NCI-H345 (cell line): ENCODE results near the gene AP5Z1.

Source experiments
- DNase-seq: peaks from one replicate; lab custom pipeline; 2025; lab: John Stamatoyannopoulos, UW

The AP5Z1 gene, protein sequence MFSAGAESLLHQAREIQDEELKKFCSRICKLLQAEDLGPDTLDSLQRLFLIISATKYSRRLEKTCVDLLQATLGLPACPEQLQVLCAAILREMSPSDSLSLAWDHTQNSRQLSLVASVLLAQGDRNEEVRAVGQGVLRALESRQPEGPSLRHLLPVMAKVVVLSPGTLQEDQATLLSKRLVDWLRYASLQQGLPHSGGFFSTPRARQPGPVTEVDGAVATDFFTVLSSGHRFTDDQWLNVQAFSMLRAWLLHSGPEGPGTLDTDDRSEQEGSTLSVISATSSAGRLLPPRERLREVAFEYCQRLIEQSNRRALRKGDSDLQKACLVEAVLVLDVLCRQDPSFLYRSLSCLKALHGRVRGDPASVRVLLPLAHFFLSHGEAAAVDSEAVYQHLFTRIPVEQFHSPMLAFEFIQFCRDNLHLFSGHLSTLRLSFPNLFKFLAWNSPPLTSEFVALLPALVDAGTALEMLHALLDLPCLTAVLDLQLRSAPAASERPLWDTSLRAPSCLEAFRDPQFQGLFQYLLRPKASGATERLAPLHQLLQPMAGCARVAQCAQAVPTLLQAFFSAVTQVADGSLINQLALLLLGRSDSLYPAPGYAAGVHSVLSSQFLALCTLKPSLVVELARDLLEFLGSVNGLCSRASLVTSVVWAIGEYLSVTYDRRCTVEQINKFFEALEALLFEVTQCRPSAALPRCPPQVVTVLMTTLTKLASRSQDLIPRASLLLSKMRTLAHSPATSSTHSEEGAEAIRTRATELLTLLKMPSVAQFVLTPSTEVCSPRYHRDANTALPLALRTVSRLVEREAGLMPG

DNA sequence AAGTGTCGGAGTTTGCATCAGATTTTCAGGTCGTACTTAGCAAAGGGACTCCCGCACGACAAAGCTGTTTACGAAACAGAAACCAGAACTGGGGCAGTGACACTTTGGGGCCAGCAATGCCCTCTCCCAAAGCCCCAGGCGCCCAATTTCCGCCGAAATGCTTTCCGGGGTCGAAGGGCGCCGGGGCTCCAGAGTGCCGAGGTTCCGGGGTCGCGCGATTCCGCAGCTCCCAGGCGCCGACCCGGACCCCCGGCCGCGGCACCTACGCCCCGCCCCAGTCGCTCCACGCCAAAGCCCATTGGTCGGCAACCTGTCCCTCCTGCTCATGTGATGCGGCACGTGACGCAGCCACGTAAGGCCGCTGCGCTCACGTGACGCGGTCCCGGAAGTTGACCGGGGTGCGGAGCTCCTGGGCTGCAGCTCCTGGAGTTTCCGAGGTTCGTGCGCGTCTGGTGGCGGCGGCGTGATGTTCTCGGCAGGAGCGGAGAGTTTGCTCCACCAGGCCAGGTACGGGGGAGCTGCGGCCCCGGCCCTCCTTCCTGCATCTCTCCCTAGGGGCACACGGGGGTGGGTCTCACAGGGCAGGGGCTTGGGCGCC is at the start of gene AP5Z1:
Gene AP5Z1 (plus strand): TSS at position 374 of the 598 bp plus-strand sequence. CDS start 93 bp downstream, at position 467.
- peak; percentile 96 for DNase-seq

DNA sequence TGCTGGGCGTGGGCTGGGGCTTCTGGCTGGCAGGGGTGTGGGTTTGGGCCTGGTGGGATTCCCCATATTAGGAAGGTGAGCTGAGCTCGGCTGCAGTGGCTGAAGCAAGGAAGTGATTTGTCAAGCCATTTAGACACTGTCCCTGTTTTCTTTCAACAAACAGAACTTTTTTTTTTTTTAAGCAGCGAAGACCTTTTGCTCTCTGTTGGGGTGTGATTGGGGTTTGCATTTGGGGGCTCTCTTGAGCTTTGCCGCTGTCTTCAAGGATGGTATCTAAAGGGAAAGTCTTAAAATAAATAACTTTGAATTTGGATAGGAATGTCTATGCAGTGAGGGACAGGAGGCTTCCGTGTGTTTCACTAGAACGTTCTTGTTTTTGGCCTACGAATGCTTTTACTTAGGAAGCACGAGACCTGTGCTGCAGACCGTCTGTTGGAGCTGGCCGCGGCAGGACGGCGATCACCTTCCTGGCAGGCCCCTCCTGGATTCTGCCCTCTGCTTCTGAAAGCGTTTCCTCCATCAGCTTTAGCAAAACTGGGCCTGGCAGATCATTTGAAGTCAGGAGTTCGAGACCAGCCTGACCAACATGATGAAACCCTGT is 49.5 kb upstream of the AP5Z1 start:
- DNase-seq: no peak

- DNase-seq: no peak
Observed at GRCh38 chr7:4726566-4726965, 48.9 kb upstream of the AP5Z1 start.

DNA sequence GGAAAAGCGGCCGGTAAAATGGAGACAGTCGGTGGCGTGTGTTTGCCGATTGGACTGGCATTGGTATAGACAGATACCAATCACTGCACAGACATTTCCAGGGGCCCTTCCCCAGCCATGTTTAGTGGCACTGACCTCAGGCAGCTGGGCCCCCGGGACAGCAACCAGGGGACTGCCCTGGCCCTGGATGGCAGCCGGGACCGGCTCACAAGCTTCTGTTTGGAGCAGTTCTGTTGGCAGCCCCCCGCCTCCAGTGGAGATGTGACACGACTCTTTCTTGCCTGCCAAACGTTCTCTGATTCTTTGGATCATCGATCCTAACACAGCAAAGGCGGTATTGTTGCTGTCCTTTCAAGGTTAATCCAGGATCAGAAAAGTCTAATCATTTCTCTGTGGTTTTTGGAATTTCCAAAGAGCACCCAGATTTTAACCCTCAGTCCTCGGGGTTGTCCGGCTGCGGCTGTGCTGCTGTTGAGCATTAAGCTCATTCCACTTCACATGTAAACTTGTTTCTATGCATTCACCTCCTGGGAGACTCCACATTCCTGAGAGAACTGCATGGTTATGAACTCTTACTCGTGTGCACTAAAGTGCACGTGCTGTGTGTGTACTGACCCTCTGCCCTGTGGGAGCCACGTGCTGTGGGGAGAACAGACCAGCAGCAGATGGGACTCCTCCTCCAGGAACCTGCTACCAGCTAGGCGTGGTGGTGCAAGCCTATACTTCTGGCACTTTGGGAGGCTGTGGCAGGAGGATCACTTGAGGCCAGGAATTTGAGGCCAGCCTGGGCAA is 47.3 kb upstream of the AP5Z1 start:
- DNase-seq: no peak

GRCh38 chr7:4729266-4729665 is 46.2 kb upstream of the AP5Z1 start:
- DNase-seq: no peak

- DNase-seq: no peak
Observed at GRCh38 chr7:4730276-4730675, 45.1 kb upstream of the AP5Z1 start.

- no peak for DNase-seq
Observed at GRCh38 chr7:4730971-4731370, 44.5 kb upstream of the AP5Z1 start.

- no peak for DNase-seq
Observed at GRCh38 chr7:4731803-4732202, 43.6 kb upstream of the AP5Z1 start.

DNA sequence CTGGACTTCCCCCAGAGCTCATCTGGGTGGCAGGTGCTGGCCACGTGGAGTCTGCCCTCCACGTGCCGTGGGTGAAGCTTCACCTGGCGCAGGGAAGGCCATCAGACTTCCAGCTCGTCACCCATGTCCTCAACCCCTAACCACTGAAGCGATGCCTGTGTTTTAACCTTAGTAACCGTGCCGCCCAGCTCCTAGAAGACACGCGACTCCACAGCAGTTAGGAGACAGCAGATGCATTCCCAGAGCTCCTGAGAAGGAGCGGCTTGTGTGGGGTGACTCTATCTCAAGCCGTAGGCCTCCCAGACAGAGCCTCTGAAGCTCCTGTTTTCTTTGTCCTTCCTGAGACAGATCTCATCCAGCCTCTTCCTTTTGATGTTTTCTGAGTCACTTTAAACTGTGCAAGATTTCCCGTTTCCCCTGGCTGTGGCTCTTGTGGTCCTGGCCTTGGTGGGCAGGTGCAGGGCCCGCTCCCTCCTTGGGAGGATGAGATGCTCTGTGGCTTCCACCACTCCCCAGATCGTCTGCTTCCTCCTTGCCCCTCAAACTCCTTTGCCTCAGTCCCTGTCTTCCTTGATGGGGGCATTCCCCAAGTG is 41.4 kb upstream of the AP5Z1 start:
- DNase-seq: no peak

GRCh38 chr7:4734587-4735345 is 40.7 kb upstream of the AP5Z1 start:
- DNase-seq: no peak

DNA sequence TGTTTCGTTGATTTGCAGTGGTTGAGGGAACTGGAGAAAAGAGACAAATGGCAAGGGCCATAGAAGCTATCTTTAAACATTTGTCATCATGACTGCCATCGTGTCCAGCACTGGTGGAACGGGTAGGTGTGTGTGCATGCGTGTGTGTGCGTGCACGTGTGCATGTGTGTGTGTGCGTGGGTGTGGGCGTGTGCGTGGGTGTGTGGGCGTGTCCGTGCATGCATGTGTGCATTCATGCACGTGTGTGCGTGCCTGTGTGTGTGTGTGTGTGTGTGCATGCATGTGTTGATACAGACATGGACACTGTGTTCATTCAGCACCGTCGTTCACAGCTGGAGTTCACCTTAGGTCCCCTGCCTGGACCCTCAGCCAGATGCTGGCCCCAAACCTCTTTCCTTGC is 38.1 kb upstream of the AP5Z1 start:
- no peak for DNase-seq

DNA sequence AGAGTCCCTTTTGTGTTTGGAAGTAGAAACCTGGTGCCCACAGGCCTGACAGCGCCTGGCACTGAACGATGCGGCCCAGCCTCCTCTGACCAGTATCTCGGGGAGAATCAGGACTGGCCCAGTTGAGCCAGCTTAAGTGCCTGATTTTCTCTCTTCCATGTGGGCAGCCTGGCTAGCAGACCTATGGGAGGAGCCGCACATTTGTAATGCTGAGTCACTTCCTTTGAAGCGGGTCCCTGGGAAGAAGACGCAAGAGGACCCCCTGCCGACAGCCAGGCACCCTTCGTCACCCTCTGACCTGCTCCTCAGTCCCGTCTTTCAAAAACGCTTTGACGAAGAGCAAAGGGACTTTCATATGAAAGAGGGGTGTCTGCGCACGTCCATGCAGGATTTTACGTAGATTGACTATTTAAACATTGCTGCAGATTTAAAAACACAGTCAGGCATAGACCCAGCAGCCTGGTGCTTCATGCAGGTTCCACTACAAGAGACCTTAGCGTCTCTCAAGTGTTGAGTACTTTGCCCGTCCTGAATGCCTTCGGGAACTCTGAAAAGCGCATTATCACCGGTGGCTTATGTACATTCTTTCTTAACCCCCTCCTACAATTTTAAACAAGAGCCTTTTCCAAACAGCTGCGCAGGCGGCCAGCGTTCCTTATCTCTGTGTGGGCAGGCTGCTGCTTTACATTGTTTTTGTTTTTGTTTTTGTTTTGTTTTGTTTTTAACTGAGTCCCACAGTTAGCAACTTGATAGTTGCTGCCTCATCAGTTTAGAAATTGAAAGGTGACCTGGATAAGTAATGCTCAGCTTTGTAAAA is 36.5 kb upstream of the AP5Z1 start:
- DNase-seq: no peak

DNA sequence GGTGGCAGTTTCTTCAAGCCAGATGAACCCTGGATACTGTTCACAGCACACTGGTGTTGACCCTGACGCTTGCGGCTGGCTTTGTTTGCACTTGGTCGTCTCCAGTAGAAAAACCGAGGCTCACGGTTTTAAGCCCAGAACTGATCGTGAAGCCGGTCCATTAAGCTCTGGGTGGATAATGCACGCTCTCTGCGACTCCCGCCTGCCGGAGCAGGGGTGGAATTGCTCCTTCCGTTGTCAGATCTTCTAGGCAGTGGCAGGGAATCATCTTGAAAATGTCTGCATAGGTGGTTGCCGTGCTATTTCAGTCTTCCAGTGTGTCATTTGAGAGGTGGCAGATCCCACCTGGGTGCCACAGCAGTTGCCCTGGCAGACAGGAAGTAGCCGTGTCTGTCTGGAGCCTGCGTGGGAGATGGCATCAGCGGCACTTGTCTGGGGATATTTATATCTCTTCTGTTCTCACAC is 35.9 kb upstream of the AP5Z1 start:
- DNase-seq: no peak

GRCh38 chr7:4740796-4741195 is 34.6 kb upstream of the AP5Z1 start:
- no peak for DNase-seq

DNA sequence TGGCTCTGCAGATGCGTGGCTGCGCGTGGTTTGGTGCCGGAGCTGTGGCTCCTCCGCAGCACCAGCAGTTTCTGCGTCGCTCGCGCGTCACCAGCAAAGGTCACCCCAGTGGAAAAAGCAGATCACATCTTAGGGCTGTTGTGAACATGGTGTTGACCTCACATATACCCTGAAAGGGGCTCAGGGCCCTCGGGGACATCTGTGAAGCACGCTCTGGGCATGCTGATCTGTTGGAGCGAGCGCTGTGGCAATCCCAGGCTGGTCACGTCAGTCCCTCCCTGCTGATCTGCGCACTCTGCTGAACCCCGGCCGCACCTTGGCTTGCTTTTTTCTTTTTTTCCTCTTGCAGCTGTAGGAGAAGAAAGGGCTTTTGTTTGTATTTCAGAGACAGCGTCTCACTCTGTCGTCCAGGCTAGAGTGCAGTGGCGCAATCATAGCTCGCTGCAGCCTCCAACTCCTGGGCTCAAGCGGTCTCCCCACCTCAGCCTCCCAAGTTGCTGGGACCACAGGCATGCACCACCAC is 33.3 kb upstream of the AP5Z1 start:
- DNase-seq: no peak

DNA sequence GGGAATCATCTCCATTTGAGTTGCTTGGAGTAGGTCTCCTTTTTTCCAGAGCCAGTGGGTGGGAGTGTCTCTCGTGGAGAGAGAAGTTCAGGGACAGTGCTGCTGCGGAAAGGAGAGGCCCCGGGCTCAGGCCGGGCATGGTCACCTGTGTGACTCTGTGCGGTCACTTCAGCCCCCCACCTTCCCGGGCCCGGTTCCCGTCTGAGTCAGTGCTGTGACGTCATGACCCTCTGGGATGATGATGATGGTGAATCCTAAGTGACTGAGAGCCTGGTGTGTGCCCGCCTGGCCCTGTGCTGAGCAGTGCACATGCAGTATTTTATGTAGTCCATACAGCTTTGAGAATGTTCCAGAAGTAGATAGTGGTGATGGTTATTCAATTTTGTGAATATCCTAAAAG is 32.6 kb upstream of the AP5Z1 start:
- DNase-seq: no peak

- peak; percentile 89 for DNase-seq
Observed at GRCh38 chr7:4744391-4745264, 30.8 kb upstream of the AP5Z1 start.

GRCh38 chr7:4745265-4745919 is 30.0 kb upstream of the AP5Z1 start:
- no peak for DNase-seq
